Measurements from ENCODE around the gene SMYD1. TPM values are rescaled to one million over a fixed set of nuclear protein-coding genes. Genes with fewer than 3 reads are reported as not detected.
"Not testable (repeated sequence)": the region's sequence is repeated elsewhere in the genome, so short reads cannot be mapped to it uniquely, and the experiment has no call there.

The SMYD1 gene
- not detected for total RNA-seq

- 79% methylated on average over 8 of the region's 8 CpGs for WGBS
- Histone ChIP-seq H3K4me1 (no peaks in the 10 kb centered on the region), H3K27me3 (no peaks in the 10 kb centered on the region), H3K9me3 (no peaks in the 10 kb centered on the region), H3K27ac (no peak within 1 kb of the TSS), H3K36me3 (no peaks in the 10 kb centered on the region), H3K4me3 (no peak within 1 kb of the TSS)
- no peak for TF ChIP-seq EP300 (IDR thresholded peaks at IDR 0.05)
- no peak for TF ChIP-seq POLR2A (IDR thresholded peaks at IDR 0.05)
- TF ChIP-seq CTCF (IDR thresholded peaks at IDR 0.05): no peak
- no peak for TF ChIP-seq POLR2AphosphoS5 (IDR thresholded peaks at IDR 0.05)
- DNase-seq (ENCODE audit: low spot score in 2 of 2): no peak
Measured at GRCh38 chr2:88067598-88067997, at the start of gene SMYD1. Gene SMYD1, plus strand, starts transcription at chr2:88067825. Its CDS starts 40 bp downstream, at chr2:88067865.

- H3K36me3 ChIP-seq; H3K4me1 ChIP-seq; H3K4me3 ChIP-seq; DNase-seq (ENCODE audit: low spot score in 2 of 2); H3K27ac ChIP-seq; H3K9me3 ChIP-seq; H3K27me3 ChIP-seq: not testable (repeated sequence)
- 83% methylated on average over 11 of the region's 11 CpGs for WGBS
Measured at GRCh38 chr2:88018077-88018805, 49.4 kb upstream of the SMYD1 start.

- no peak overlapping the region for H3K4me3 ChIP-seq
- no peaks in the 10 kb centered on the region for H3K27me3 ChIP-seq
- no peaks in the 10 kb centered on the region for H3K36me3 ChIP-seq
- H3K9me3 ChIP-seq: no peaks in the 10 kb centered on the region
- H3K4me1 ChIP-seq: peaks cover 3% of the 10 kb centered on the region
- DNase-seq (ENCODE audit: low spot score in 2 of 2): no peak
- TF ChIP-seq CTCF (IDR thresholded peaks at IDR 0.05) (no peak), EP300 (IDR thresholded peaks at IDR 0.05) (no peak), POLR2A (IDR thresholded peaks at IDR 0.05) (no peak), POLR2AphosphoS5 (IDR thresholded peaks at IDR 0.05) (no peak)
- WGBS: 87% methylated on average over 5 of the region's 6 CpGs
- no peak overlapping the region for H3K27ac ChIP-seq
Measured at GRCh38 chr2:88018909-88019308, 48.7 kb upstream of the SMYD1 start.

- H3K9me3 ChIP-seq: no peaks in the 10 kb centered on the region
- DNase-seq (ENCODE audit: low spot score in 2 of 2): no peak
- H3K4me1 ChIP-seq: peaks cover 3% of the 10 kb centered on the region
- H3K36me3 ChIP-seq: no peaks in the 10 kb centered on the region
- 58% methylated on average over 3 of the region's 3 CpGs for WGBS
- no peaks in the 10 kb centered on the region for H3K27me3 ChIP-seq
- no peak overlapping the region for H3K27ac ChIP-seq
- no peak overlapping the region for H3K4me3 ChIP-seq
- TF ChIP-seq POLR2A (IDR thresholded peaks at IDR 0.05): no peak
- no peak for TF ChIP-seq CTCF (IDR thresholded peaks at IDR 0.05)
- no peak for TF ChIP-seq POLR2AphosphoS5 (IDR thresholded peaks at IDR 0.05)
- TF ChIP-seq EP300 (IDR thresholded peaks at IDR 0.05): no peak
Measured at GRCh38 chr2:88019985-88020384, 47.6 kb upstream of the SMYD1 start.

- H3K27ac ChIP-seq: no peak overlapping the region
- no peaks in the 10 kb centered on the region for H3K9me3 ChIP-seq
- DNase-seq (ENCODE audit: low spot score in 2 of 2): no peak
- no peak overlapping the region for H3K4me3 ChIP-seq
- no peaks in the 10 kb centered on the region for H3K27me3 ChIP-seq
- peaks cover 8% of the 10 kb centered on the region for H3K36me3 ChIP-seq
- H3K4me1 ChIP-seq: no peaks in the 10 kb centered on the region
- 91% methylated on average over 5 of the region's 5 CpGs for WGBS
- no peak for TF ChIP-seq EP300 (IDR thresholded peaks at IDR 0.05)
- TF ChIP-seq POLR2AphosphoS5 (IDR thresholded peaks at IDR 0.05): no peak
- TF ChIP-seq POLR2A (IDR thresholded peaks at IDR 0.05): no peak
- no peak for TF ChIP-seq CTCF (IDR thresholded peaks at IDR 0.05)
Measured at GRCh38 chr2:88022669-88022921, 45.0 kb upstream of the SMYD1 start.

GRCh38 chr2:88024509-88024908 lies 43.1 kb upstream of the SMYD1 start:
- TF ChIP-seq POLR2AphosphoS5 (IDR thresholded peaks at IDR 0.05): no peak
- no peak for TF ChIP-seq POLR2A (IDR thresholded peaks at IDR 0.05)
- TF ChIP-seq CTCF (IDR thresholded peaks at IDR 0.05): no peak
- TF ChIP-seq EP300 (IDR thresholded peaks at IDR 0.05): no peak
- Histone ChIP-seq H3K4me3 (no peak overlapping the region), H3K4me1 (no peaks in the 10 kb centered on the region), H3K9me3 (no peaks in the 10 kb centered on the region), H3K36me3 (peaks cover 24% of the 10 kb centered on the region), H3K27me3 (no peaks in the 10 kb centered on the region), H3K27ac (no peak overlapping the region)
- no peak for DNase-seq (ENCODE audit: low spot score in 2 of 2)
- 68% methylated on average over 6 of the region's 6 CpGs for WGBS
